Measurements from ENCODE around the gene PFDN5.

DNA sequence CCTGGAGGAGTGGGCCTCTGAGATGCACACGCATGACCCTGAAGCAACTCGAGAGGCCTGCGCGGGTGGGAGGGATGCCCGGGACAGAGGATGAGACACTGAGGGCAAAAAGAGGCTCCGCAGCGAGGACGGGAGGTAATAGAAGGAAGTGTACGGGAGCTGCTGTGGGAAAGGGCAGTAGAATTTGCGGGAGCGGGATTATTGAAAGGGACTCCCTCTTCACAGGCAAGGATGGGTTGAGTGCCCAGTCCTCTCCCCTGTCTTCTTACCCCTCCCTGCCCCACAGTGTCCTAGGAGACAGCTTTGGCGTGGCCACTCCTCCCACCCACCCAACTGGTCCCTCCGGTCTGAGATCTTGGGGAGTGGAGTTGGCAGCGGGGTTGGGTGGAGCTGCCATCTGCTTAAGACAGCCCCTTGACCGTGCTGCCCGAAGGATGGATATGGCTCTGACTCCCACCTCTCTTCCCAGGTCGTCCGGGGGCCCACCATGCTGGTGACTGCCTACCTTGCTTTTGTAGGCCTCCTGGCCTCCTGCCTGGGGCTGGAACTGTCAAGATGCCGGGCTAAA lies 42.9 kb upstream of the PFDN5 start:
- TF ChIP-seq, protein P1, sequence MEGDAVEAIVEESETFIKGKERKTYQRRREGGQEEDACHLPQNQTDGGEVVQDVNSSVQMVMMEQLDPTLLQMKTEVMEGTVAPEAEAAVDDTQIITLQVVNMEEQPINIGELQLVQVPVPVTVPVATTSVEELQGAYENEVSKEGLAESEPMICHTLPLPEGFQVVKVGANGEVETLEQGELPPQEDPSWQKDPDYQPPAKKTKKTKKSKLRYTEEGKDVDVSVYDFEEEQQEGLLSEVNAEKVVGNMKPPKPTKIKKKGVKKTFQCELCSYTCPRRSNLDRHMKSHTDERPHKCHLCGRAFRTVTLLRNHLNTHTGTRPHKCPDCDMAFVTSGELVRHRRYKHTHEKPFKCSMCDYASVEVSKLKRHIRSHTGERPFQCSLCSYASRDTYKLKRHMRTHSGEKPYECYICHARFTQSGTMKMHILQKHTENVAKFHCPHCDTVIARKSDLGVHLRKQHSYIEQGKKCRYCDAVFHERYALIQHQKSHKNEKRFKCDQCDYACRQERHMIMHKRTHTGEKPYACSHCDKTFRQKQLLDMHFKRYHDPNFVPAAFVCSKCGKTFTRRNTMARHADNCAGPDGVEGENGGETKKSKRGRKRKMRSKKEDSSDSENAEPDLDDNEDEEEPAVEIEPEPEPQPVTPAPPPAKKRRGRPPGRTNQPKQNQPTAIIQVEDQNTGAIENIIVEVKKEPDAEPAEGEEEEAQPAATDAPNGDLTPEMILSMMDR (conservative IDR thresholded peaks at IDR 0.05; ENCODE audit: low read depth in 2 of 2) = no peak
- no peak for TF ChIP-seq POLR2AphosphoS5 (IDR thresholded peaks at IDR 0.05; ENCODE audit: low read depth)
- no peak for TF ChIP-seq ZNF114 (CRISPR knock-in tag; IDR thresholded peaks at IDR 0.05)
- no peak for TF ChIP-seq EZH2 (IDR thresholded peaks at IDR 0.05; ENCODE audit: low read depth, unreplicated experiment)
- TF ChIP-seq EZH2phosphoT487 (IDR thresholded peaks at IDR 0.05; ENCODE audit: unreplicated experiment) = no peak
- no peak for TF ChIP-seq ZNF331 (CRISPR knock-in tag; IDR thresholded peaks at IDR 0.05; ENCODE audit: low read depth)
- TF ChIP-seq, protein P2, sequence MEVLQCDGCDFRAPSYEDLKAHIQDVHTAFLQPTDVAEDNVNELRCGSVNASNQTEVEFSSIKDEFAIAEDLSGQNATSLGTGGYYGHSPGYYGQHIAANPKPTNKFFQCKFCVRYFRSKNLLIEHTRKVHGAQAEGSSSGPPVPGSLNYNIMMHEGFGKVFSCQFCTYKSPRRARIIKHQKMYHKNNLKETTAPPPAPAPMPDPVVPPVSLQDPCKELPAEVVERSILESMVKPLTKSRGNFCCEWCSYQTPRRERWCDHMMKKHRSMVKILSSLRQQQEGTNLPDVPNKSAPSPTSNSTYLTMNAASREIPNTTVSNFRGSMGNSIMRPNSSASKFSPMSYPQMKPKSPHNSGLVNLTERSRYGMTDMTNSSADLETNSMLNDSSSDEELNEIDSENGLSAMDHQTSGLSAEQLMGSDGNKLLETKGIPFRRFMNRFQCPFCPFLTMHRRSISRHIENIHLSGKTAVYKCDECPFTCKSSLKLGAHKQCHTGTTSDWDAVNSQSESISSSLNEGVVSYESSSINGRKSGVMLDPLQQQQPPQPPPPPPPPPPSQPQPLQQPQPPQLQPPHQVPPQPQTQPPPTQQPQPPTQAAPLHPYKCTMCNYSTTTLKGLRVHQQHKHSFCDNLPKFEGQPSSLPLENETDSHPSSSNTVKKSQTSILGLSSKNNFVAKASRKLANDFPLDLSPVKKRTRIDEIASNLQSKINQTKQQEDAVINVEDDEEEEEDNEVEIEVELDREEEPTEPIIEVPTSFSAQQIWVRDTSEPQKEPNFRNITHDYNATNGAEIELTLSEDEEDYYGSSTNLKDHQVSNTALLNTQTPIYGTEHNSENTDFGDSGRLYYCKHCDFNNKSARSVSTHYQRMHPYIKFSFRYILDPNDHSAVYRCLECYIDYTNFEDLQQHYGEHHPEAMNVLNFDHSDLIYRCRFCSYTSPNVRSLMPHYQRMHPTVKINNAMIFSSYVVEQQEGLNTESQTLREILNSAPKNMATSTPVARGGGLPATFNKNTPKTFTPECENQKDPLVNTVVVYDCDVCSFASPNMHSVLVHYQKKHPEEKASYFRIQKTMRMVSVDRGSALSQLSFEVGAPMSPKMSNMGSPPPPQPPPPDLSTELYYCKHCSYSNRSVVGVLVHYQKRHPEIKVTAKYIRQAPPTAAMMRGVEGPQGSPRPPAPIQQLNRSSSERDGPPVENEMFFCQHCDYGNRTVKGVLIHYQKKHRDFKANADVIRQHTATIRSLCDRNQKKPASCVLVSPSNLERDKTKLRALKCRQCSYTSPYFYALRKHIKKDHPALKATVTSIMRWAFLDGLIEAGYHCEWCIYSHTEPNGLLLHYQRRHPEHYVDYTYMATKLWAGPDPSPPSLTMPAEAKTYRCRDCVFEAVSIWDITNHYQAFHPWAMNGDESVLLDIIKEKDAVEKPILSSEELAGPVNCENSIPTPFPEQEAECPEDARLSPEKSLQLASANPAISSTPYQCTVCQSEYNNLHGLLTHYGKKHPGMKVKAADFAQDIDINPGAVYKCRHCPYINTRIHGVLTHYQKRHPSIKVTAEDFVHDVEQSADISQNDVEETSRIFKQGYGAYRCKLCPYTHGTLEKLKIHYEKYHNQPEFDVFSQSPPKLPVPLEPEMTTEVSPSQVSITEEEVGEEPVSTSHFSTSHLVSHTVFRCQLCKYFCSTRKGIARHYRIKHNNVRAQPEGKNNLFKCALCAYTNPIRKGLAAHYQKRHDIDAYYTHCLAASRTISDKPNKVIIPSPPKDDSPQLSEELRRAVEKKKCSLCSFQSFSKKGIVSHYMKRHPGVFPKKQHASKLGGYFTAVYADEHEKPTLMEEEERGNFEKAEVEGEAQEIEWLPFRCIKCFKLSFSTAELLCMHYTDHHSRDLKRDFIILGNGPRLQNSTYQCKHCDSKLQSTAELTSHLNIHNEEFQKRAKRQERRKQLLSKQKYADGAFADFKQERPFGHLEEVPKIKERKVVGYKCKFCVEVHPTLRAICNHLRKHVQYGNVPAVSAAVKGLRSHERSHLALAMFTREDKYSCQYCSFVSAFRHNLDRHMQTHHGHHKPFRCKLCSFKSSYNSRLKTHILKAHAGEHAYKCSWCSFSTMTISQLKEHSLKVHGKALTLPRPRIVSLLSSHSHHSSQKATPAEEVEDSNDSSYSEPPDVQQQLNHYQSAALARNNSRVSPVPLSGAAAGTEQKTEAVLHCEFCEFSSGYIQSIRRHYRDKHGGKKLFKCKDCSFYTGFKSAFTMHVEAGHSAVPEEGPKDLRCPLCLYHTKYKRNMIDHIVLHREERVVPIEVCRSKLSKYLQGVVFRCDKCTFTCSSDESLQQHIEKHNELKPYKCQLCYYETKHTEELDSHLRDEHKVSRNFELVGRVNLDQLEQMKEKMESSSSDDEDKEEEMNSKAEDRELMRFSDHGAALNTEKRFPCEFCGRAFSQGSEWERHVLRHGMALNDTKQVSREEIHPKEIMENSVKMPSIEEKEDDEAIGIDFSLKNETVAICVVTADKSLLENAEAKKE (CRISPR knock-in tag; IDR thresholded peaks at IDR 0.05) = no peak

Data from GM23338 (cell line).